ENCODE measurements around the gene PDGFC. TPM values are rescaled to one million over a fixed set of nuclear protein-coding genes. Genes with fewer than 3 reads are reported as not detected.

PDGFC gene
- total and polyA plus RNA-seq, 2 of the 8 experiments (the other 6 are each of a cell fraction or from before 2014, with no cell fraction given), result 0.65 to 2.7 TPM

DNA sequence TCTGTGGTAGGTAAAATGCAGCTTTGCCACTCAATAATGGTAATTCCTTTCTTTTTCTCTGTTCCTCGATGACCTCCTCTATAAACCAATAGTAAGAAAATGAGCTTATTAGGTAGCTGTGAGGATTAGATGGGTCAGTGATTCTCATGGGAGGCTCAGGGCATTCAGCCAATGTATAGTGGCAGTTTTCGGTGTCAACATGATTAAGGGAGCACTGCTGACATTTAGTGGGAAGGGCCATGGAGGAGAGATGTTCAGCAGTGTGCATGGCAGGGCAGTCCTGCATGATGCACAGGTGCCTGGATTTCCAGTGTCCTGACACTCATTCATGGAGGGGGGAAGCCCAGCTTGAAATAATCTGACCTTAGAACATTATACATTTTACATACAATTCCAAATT, 232.8 kb downstream of the PDGFC start:
- WGBS, 2 experiments (ENCODE audit: extremely low coverage in 1 of 2, insufficient coverage in 1 of 2, insufficient read length in 1 of 2, insufficient replicate concordance in 2 of 2, low coverage in 1 of 2, low lambda C conversion rate in 2 of 2, missing lambda C conversion rate in 1 of 2), result 97% methylated on average over 2 of the region's 2 CpGs; no CpG with 5 or more reads in 1 of the 2 experiments
- ChIA-PET POLR2A (ENCODE audit: partially characterized antibody) (no interaction called here), CTCF (ENCODE audit: partially characterized antibody) (interaction anchor here (0.6 kb wide), 1 partner anchor 1304 kb away, joined by 3 read pairs; no protein-coding TSS in a partner anchor)
- Histone ChIP-seq H3K4ac (replicated peaks; ENCODE audit: insufficient read length, low read depth, low read length) (no peak overlapping the region), H4K8ac (ENCODE audit: extremely low read depth, insufficient read depth, low read length) (no peak overlapping the region), H2BK20ac (ENCODE audit: low read length) (no peak overlapping the region), H3K79me2 (ENCODE audit: control insufficient read depth in 1 of 2, insufficient read depth in 2 of 2, low read length in 2 of 2) (no peaks in the 10 kb centered on the region), H3K18ac (ENCODE audit: extremely low read depth, low read length) (no peak overlapping the region), H3K27ac (ENCODE audit: low read depth, low read length) (no peak overlapping the region), H3K9me3 (ENCODE audit: insufficient read depth in 2 of 2, low read depth in 1 of 2, low read length in 1 of 2) (no peaks in the 10 kb centered on the region; a peak in 2 of 4 replicates), H3K4me2 (ENCODE audit: insufficient read depth in 1 of 2, low read depth in 2 of 2, low read length in 2 of 2) (no peak overlapping the region), H2BK120ac (replicated peaks; ENCODE audit: low read depth, low read length) (no peak overlapping the region), H2AFZ (ENCODE audit: low read length) (no peak overlapping the region), H4K20me1 (replicated peaks in 1 of 2; ENCODE audit: control insufficient read depth in 1 of 2, insufficient read depth in 2 of 2, low read length in 2 of 2) (no peaks in the 10 kb centered on the region), H3K4me3 (ENCODE audit: extremely low read depth in 1 of 4, insufficient read depth in 2 of 4, low read depth in 3 of 4, low read length in 4 of 4) (no peak overlapping the region), H3K14ac (ENCODE audit: insufficient read length) (no peak overlapping the region), H2BK5ac (ENCODE audit: low read depth, low read length) (no peak overlapping the region), H3K56ac (replicated peaks; ENCODE audit: insufficient read length, low read depth, low read length) (no peak overlapping the region), H3K36me3 (ENCODE audit: control insufficient read depth in 2 of 4, insufficient read depth in 4 of 4, low read length in 3 of 4) (no peaks in the 10 kb centered on the region), H3K4me1 (replicated peaks in 1 of 4; ENCODE audit: control insufficient read depth in 3 of 4, insufficient read depth in 4 of 4, low read length in 3 of 4) (no peaks in the 10 kb centered on the region), H3K9ac (replicated peaks in 1 of 4; ENCODE audit: extremely low read depth in 1 of 4, low read depth in 3 of 4, low read length in 3 of 4) (no peak overlapping the region), H3K23ac (ENCODE audit: insufficient read length) (no peak overlapping the region), H3K23me2 (ENCODE audit: low read depth, low read length) (no peaks in the 10 kb centered on the region; the same call in 1 of the 2 replicates), H2BK12ac (ENCODE audit: low read depth, low read length) (no peak overlapping the region), H3K27me3 (replicated peaks in 1 of 4; ENCODE audit: control insufficient read depth in 3 of 4, extremely low read depth in 1 of 4, insufficient read depth in 3 of 4, low read length in 3 of 4) (no peaks in the 10 kb centered on the region; a peak in 1 of 7 replicates), H4K91ac (replicated peaks; ENCODE audit: insufficient read length, low read length) (no peak overlapping the region), H2AK5ac (ENCODE audit: low read depth, low read length) (no peak overlapping the region), H3K79me1 (ENCODE audit: low read depth, low read length) (no peaks in the 10 kb centered on the region), H4K5ac (ENCODE audit: insufficient read length, low read depth, low read length) (no peak overlapping the region), H2BK15ac (ENCODE audit: low read length) (no peak overlapping the region)
- DNase-seq (ENCODE audit: low read depth in 1 of 2, low spot score in 2 of 2) (no peak), FAIRE-seq (no peak)
- TF ChIP-seq GTF2F1 (IDR thresholded peaks at IDR 0.05; ENCODE audit: borderline replicate concordance, low read depth, low read length) (no peak), MAFK (IDR thresholded peaks at IDR 0.05; ENCODE audit: low read depth, low read length) (no peak), SP2 (IDR thresholded peaks at IDR 0.05; ENCODE audit: low read length) (no peak), NANOG (IDR thresholded peaks at IDR 0.05; ENCODE audit: insufficient read depth, low read depth, low read length, poor library complexity, severe bottlenecking) (no peak)
